ENCODE measurements around the gene CDT1.

The CDT1 gene

GRCh38 chr16:88854306-88855111 lies 50.9 kb downstream of the CDT1 start:
- no peak overlapping the region for H3K4me3 ChIP-seq (ENCODE audit: low read depth, low read length)
- no peak for TF ChIP-seq CTCF (IDR thresholded peaks at IDR 0.05; ENCODE audit: borderline replicate concordance, insufficient read depth, low read depth, low read length)

- TF ChIP-seq CTCF (IDR thresholded peaks at IDR 0.05; ENCODE audit: borderline replicate concordance, insufficient read depth, low read depth, low read length): no peak
- no peak overlapping the region for H3K4me3 ChIP-seq (ENCODE audit: low read depth, low read length)
Observed at GRCh38 chr16:88855176-88855575, 51.6 kb downstream of the CDT1 start.

GRCh38 chr16:88855736-88856121 lies 52.1 kb downstream of the CDT1 start:
- H3K4me3 ChIP-seq (ENCODE audit: low read depth, low read length): no peak overlapping the region
- TF ChIP-seq CTCF (IDR thresholded peaks at IDR 0.05; ENCODE audit: borderline replicate concordance, insufficient read depth, low read depth, low read length): no peak

- no peak for TF ChIP-seq CTCF (IDR thresholded peaks at IDR 0.05; ENCODE audit: borderline replicate concordance, insufficient read depth, low read depth, low read length)
Observed at GRCh38 chr16:88856122-88856827, 52.7 kb downstream of the CDT1 start.

GRCh38 chr16:88856828-88857727 lies 53.5 kb downstream of the CDT1 start, which contains the start of the genes GALNS and TRAPPC2L:
Gene GALNS (minus strand): TSS chr16:88856947. CDS start chr16:88856877, 70 bp downstream.
Gene TRAPPC2L (plus strand): TSS chr16:88857127. CDS start chr16:88857151, 24 bp downstream.
- peak within 1 kb of the TSS; percentile 97 for H3K4me3 ChIP-seq (ENCODE audit: low read depth, low read length)
- TF ChIP-seq CTCF (IDR thresholded peaks at IDR 0.05; ENCODE audit: borderline replicate concordance, insufficient read depth, low read depth, low read length): no peak

More at GRCh38 chr16:88856122-88856827, 52.7 kb downstream of the CDT1 start:
- peak overlapping the region; percentile 97 for H3K4me3 ChIP-seq (ENCODE audit: low read depth, low read length)

GRCh38 chr16:88857728-88858339 lies 54.2 kb downstream of the CDT1 start:
- TF ChIP-seq CTCF (IDR thresholded peaks at IDR 0.05; ENCODE audit: borderline replicate concordance, insufficient read depth, low read depth, low read length): peak; percentile 81
- peak overlapping the region; percentile 97 for H3K4me3 ChIP-seq (ENCODE audit: low read depth, low read length)
